ENCODE results near the gene GGA1.

GGA1 gene

DNA sequence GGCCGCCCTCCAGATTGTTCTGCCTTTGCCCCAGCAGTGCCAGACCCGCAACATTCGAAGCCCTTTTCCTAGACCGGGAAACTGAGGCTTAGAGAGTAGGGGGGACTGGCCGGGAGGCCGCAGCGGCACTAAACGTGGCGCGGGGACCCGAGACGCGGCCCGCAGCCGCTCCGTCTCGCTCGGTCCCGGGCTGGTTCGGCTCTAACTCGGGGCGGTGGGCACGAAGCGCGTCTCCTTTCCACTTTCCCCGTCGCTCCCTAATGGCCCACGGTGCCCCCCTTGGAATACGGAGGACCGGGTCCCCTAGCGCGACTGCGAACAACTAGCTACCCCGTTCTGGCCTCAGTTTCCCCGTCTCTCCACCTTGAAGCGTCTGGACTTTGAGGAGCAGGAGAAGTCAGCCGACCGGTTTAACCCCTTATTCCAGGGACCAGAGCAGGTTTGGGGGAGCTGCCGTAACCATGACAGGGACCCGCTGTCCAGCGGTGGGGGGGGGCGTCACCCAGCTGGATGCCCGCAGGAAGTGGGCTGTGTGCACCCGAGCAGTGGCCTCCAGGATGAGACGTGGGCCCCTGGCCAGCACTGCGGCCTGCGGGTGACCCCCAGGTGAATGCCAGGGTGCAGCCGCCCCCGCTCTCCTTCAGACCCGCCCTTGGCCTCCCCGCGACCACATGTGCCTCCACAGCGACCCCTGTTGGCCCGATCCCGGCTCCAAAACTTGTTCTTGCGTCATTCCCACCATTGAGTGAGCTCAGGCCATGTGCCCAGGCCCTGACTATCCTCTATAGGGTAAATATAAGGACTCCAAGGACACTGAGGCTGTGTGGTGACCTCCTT is 47.2 kb upstream of the GGA1 start:
- no peak overlapping the region for H3K4me3 ChIP-seq (ENCODE audit: low read depth, low read length)
- peak; percentile 80 for DNase-seq (ENCODE audit: low read depth)

DNA sequence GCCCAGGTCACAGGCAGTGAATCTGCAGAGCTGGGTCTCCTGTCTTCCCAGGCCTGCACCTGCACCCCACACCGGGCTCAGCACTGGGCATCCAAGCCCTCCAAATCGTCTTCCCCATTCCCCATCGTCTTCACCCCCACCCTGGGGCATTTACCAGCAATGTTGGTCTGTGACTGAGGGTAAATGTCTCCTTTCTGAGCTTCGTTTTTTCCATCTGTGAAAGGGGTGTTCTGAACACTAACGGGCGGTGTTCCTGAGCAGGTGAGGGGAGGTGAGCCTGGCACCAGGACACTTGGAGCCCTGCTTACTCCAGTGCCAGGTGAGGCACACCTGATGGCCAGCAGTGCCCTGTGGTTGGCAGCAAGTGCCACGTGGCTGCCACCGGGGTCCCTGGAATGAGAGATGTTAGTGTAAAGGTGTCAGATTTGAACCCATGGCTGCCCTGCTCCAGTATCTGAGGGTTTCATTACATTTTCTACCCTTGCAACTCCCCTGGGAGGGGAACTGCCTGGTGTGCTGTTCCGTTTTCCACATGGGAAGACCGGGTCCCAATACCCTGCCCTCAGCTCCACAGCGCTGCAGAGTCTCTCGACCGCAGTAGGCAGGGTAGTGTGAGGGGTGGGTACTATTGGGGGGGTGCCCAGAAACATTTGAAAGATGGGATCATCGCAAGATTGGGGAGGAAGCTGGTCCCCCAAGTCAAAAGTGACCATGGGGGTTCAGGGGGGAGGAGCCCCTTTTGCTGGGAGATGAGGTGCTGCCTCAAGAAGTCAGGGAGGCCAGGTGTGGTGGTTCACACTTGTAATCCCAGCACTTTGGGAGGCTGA is 46.4 kb upstream of the GGA1 start:
- DNase-seq (ENCODE audit: low read depth) = no peak
- TF ChIP-seq, protein P1, sequence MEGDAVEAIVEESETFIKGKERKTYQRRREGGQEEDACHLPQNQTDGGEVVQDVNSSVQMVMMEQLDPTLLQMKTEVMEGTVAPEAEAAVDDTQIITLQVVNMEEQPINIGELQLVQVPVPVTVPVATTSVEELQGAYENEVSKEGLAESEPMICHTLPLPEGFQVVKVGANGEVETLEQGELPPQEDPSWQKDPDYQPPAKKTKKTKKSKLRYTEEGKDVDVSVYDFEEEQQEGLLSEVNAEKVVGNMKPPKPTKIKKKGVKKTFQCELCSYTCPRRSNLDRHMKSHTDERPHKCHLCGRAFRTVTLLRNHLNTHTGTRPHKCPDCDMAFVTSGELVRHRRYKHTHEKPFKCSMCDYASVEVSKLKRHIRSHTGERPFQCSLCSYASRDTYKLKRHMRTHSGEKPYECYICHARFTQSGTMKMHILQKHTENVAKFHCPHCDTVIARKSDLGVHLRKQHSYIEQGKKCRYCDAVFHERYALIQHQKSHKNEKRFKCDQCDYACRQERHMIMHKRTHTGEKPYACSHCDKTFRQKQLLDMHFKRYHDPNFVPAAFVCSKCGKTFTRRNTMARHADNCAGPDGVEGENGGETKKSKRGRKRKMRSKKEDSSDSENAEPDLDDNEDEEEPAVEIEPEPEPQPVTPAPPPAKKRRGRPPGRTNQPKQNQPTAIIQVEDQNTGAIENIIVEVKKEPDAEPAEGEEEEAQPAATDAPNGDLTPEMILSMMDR (IDR thresholded peaks at IDR 0.05; ENCODE audit: low read depth, low read length) = no peak
- TF ChIP-seq POLR2A (IDR thresholded peaks at IDR 0.05; ENCODE audit: extremely low read depth, insufficient read length) (no peak), MYC (IDR thresholded peaks at IDR 0.05; ENCODE audit: low read depth, low read length) (no peak)
- TF ChIP-seq, protein P2, sequence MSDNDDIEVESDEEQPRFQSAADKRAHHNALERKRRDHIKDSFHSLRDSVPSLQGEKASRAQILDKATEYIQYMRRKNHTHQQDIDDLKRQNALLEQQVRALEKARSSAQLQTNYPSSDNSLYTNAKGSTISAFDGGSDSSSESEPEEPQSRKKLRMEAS (IDR thresholded peaks at IDR 0.05; ENCODE audit: low read depth, low read length) = no peak
- no peak overlapping the region for H3K4me3 ChIP-seq (ENCODE audit: low read depth, low read length)

More for the DNA sequence above, 47.2 kb upstream of the GGA1 start:
- TF ChIP-seq, protein P2 (IDR thresholded peaks at IDR 0.05; ENCODE audit: low read depth, low read length) = peak; percentile 76
- TF ChIP-seq POLR2A (IDR thresholded peaks at IDR 0.05; ENCODE audit: extremely low read depth, insufficient read length) (no peak), MYC (IDR thresholded peaks at IDR 0.05; ENCODE audit: low read depth, low read length) (peak; percentile 79)
- TF ChIP-seq, protein P1 (IDR thresholded peaks at IDR 0.05; ENCODE audit: low read depth, low read length) = peak; percentile 63

DNA sequence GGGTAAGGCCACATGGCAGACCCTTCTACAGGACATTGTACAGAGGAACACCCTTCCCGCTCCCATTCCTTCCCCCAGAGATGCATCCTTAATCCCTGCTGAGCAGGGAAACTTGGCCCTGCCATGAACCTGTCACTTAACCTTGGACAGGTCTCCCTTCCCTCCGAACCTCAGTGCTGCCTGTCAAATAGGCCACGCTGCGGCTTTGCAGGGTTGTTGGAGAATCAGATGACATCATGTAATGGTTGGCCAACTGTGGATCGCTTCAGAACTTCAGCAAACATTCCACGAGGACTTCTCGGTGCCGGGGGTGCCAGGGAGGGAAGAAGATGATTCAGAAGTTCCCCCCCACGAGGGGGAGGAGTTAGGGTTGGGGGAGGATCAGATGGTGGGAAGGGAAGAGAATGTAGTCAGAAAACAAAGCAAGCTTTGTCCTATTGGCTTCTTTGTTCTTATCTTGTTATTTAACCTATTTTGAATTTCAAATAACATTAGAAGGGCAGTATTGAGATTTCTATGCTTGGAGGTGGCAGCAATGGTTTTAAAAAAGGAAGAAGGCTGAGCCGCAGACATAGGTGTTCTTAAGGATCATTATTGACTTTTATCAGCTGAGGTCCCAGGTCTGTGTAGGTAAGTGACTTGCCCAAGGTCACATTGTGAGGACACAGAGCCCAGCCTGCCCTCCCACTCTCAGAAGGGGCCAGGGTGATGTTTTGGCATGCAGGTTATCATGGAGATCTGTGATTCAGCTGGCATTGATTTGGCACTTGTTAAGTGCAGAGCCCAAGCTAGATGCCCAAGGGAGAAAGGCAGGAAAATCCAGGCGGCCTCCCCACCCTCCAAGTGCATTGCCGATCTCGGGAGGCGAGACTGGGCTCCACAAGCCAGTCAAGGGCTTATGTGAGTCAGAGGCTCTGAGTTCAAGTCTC is 45.2 kb upstream of the GGA1 start:
- TF ChIP-seq, protein P1 (IDR thresholded peaks at IDR 0.05; ENCODE audit: low read depth, low read length) = no peak
- DNase-seq (ENCODE audit: low read depth) = no peak
- H3K4me3 ChIP-seq (ENCODE audit: low read depth, low read length) = no peak overlapping the region

DNA sequence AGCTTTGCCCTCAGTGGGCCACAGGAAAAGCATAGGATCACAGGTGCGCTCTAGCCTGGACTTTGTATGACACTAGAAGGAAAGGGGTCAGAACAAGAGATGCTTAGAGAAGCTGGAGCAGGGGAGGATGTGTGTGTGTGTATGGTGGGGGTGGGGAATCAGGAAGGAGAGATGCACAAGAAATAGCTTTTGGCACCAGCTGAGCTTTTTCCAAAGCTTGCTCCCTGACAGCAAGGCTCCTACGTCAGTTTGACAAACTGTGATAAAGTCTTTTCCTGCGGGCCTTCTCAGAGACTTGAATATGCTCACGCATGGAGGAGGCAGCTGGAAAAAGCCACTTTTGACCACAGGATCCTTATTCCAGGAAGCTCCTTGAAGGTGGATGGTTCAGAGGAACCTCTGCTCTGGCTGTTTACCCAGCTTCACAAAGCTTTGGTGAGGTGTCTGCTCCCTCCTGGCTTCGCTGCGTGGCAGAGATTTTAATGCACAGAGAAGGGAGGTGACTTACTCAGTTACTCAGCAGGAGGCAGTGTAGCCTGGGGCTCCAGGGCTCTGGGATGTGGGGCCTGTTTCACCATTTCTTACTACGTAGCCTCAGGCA is 44.4 kb upstream of the GGA1 start:
- TF ChIP-seq, protein P2 (IDR thresholded peaks at IDR 0.05; ENCODE audit: low read depth, low read length) = no peak
- TF ChIP-seq, protein P1 (IDR thresholded peaks at IDR 0.05; ENCODE audit: low read depth, low read length) = no peak
- TF ChIP-seq POLR2A (IDR thresholded peaks at IDR 0.05; ENCODE audit: extremely low read depth, insufficient read length) (no peak), MYC (IDR thresholded peaks at IDR 0.05; ENCODE audit: low read depth, low read length) (no peak)
- no peak for DNase-seq (ENCODE audit: low read depth)
- H3K4me3 ChIP-seq (ENCODE audit: low read depth, low read length) = no peak overlapping the region

DNA sequence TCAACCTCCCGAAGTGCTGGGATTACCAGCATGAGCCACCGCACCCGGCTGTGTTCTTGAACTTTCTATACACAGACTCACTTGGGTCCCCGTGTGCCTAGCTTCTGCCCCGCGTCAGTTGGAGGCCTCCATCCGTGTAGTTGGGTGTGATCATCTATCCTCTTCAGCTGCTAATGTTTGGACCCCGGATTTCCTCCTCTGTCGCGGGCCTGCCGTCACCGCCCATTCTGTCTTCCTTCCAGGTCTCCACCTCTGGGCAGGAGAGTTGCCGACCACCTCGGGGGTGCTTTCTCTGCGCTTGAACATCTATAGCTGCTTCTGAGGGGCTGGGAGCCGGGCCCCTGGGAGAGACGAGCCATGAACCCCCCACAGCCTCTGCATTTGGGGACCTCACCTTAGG is 42.8 kb upstream of the GGA1 start:
- no peak for DNase-seq (ENCODE audit: low read depth)
- TF ChIP-seq MYC (IDR thresholded peaks at IDR 0.05; ENCODE audit: low read depth, low read length) = no peak
- TF ChIP-seq POLR2A (IDR thresholded peaks at IDR 0.05; ENCODE audit: extremely low read depth, insufficient read length) = no peak
- TF ChIP-seq, protein P2 (IDR thresholded peaks at IDR 0.05; ENCODE audit: low read depth, low read length) = no peak
- TF ChIP-seq, protein P1 (IDR thresholded peaks at IDR 0.05; ENCODE audit: low read depth, low read length) = no peak
- H3K4me3 ChIP-seq (ENCODE audit: low read depth, low read length) = no peak overlapping the region
